Caco-2 (cell line): ENCODE results near the gene MS4A18. TPM values are rescaled to one million over a fixed set of nuclear protein-coding genes. Genes with fewer than 3 reads are reported as not detected.

Source experiments
- BruUV-seq: library from RNA; stranded (reverse); fragments of 400-500 nt; replicated peaks from 2 replicates; lab custom pipeline; 2021; lab: Mats Ljungman, UMichigan
- CTCF ChIA-PET: fragments of 300-600 bp; sonication (Branson Sonifier 250); formaldehyde crosslinking; loops from one replicate; lab custom pipeline; 2022; ENCODE audit warnings: antibody characterized with exemption; lab: Charles Lee
- POLR2A ChIA-PET: fragments of 300-600 bp; sonication (Branson Sonifier 250); formaldehyde crosslinking; loops from one replicate; lab custom pipeline; 2022; ENCODE audit warnings: antibody characterized with exemption; lab: Charles Lee
- DNase-seq, 2 experiments: peaks; one replicate each; pipeline versions ENCODE4 v3.0.0 to v3.0.0-alpha.2; 2020 to 2022
- H3K27me3 ChIP-seq: replicated peaks from 2 replicates; pipeline ENCODE4 v1.6.0; 2011; ENCODE audit warnings: low read length; ENCODE audit not compliant: control insufficient read depth, insufficient read depth
- H3K36me3 ChIP-seq: 2 replicates; pipeline ENCODE4 v1.5.1; 2011; ENCODE audit warnings: low read length; ENCODE audit not compliant: control insufficient read depth, insufficient read depth
- H3K4me1 ChIP-seq: fragments of 250-450 bp; sonication (Bioruptor Pico); 2 replicates; pipeline ENCODE4 v1.5.1; 2020; ENCODE audit warnings: mild to moderate bottlenecking
- H3K4me3 ChIP-seq: 2 replicates; pipeline ENCODE4 v1.5.1; 2011; ENCODE audit warnings: low read depth, mild to moderate bottlenecking, control low read depth, low read length
- H3K9me3 ChIP-seq: fragments of 250-450 bp; sonication (Bioruptor Pico); 2 replicates; pipeline ENCODE4 v1.5.1; 2020; ENCODE audit warnings: mild to moderate bottlenecking, moderate library complexity
- H3K27ac Mint-ChIP-seq: one replicate; pipeline ENCODE4 v1.8.0; 2022; ENCODE audit warnings: mixed read lengths; ENCODE audit not compliant: unreplicated experiment
- H3K27me3 Mint-ChIP-seq: one replicate; pipeline ENCODE4 v1.8.0; 2022; ENCODE audit warnings: mixed read lengths; ENCODE audit not compliant: insufficient read depth, unreplicated experiment
- H3K36me3 Mint-ChIP-seq: one replicate; pipeline ENCODE4 v1.8.0; 2022; ENCODE audit warnings: mild to moderate bottlenecking, mixed read lengths; ENCODE audit not compliant: insufficient read depth, unreplicated experiment
- H3K4me1 Mint-ChIP-seq: one replicate; pipeline ENCODE4 v1.8.0; 2022; ENCODE audit warnings: low read depth, mixed read lengths; ENCODE audit not compliant: unreplicated experiment
- H3K4me3 Mint-ChIP-seq: one replicate; pipeline ENCODE4 v1.8.0; 2022; ENCODE audit warnings: mild to moderate bottlenecking, moderate library complexity, mixed read lengths; ENCODE audit not compliant: unreplicated experiment
- H3K9me3 Mint-ChIP-seq: one replicate; pipeline ENCODE4 v1.8.0; 2022; ENCODE audit warnings: mixed read lengths; ENCODE audit not compliant: unreplicated experiment
- CTCF ChIP-seq, 2 experiments: fragments of 200-600 bp in 1 of 2; IDR thresholded peaks; 1 replicate in 1 of 2; 2 replicates in 1 of 2; pipeline versions ENCODE4 v1.5.1 to v1.8.0; 2011 to 2022; ENCODE audit warnings: antibody characterized with exemption in 1 of 2, control low read depth in 1 of 2, inconsistent platforms in 1 of 2, low read depth in 1 of 2, low read length in 1 of 2, mild to moderate bottlenecking in 1 of 2, moderate library complexity in 1 of 2; ENCODE audit not compliant: insufficient read depth in 1 of 2, severe bottlenecking in 1 of 2, unreplicated experiment in 1 of 2
- intact Hi-C: fragments of 100-400 bp; cut with micrococcal nuclease; formaldehyde crosslinking; loops from one replicate; pipeline ENCODE4 v1.10.0; 2022; ENCODE audit not compliant: unreplicated experiment
- total RNA-seq: library from RNA; stranded (reverse); gene quantifications from 2 replicates; pipeline ENCODE4 v1.2.3, GENCODE V29; 2022

Gene MS4A18
- total RNA-seq, 1 experiment from 2014 or later: not detected

GRCh38 chr11:60701469-60701818 is 23.1 kb upstream of the MS4A18 start:
- DNase-seq: no peak
- 0 out of 2 replicates have a peak, but pooled peaks cover 7% of the 10 kb centered on the region for H3K4me1 ChIP-seq
- no peaks in the 10 kb centered on the region for H3K36me3 Mint-ChIP-seq
- intact Hi-C loops: loop anchor here (1.0 to 2.0 kb wide), 6 partner anchors 42 to 186 kb away; partner anchors contain the start of gene MS4A15
- no TSS peak for BruUV-seq
- TF ChIP-seq CTCF (IDR thresholded peaks at IDR 0.05; ENCODE audit: insufficient read depth in 1 of 2, low read depth in 1 of 2, low read length in 1 of 2, severe bottlenecking in 1 of 2, unreplicated experiment in 1 of 2): no peak
- CTCF ChIA-PET: interaction anchor here (0.6 to 2.4 kb wide), 6 partner anchors 10 to 186 kb away, joined by 3 to 15 read pairs (median 4); no protein-coding TSS in a partner anchor
- no peak overlapping the region for H3K27ac Mint-ChIP-seq
- H3K27me3 ChIP-seq: no peaks in the 10 kb centered on the region
- H3K9me3 Mint-ChIP-seq: no peaks in the 10 kb centered on the region
- H3K9me3 ChIP-seq: no peaks in the 10 kb centered on the region
- H3K4me3 ChIP-seq: no peak overlapping the region
- peaks cover 14% of the 10 kb centered on the region for H3K4me1 Mint-ChIP-seq
- no peak overlapping the region for H3K4me3 Mint-ChIP-seq
- no peaks in the 10 kb centered on the region for H3K36me3 ChIP-seq
- H3K27me3 Mint-ChIP-seq: no peaks in the 10 kb centered on the region
- POLR2A ChIA-PET: no interaction called here

- Mint-ChIP-seq H3K36me3 (no peaks in the 10 kb centered on the region), H3K4me1 (peaks cover 7% of the 10 kb centered on the region), H3K27me3 (no peaks in the 10 kb centered on the region), H3K4me3 (no peak overlapping the region), H3K27ac (no peak overlapping the region), H3K9me3 (no peaks in the 10 kb centered on the region)
- no peak for TF ChIP-seq CTCF (IDR thresholded peaks at IDR 0.05; ENCODE audit: insufficient read depth in 1 of 2, low read depth in 1 of 2, low read length in 1 of 2, severe bottlenecking in 1 of 2, unreplicated experiment in 1 of 2)
- ChIA-PET POLR2A (no interaction called here), CTCF (no interaction called here)
- BruUV-seq: no TSS peak
- intact Hi-C loops: loop anchor here (1.0 kb wide), 1 partner anchor 8 kb away; no protein-coding TSS in a partner anchor
- no peaks in the 10 kb centered on the region for H3K36me3 ChIP-seq
- no peaks in the 10 kb centered on the region for H3K4me1 ChIP-seq
- H3K4me3 ChIP-seq: no peak overlapping the region
- H3K27me3 ChIP-seq: no peaks in the 10 kb centered on the region
- H3K9me3 ChIP-seq: no peaks in the 10 kb centered on the region
- no peak for DNase-seq
Measured at GRCh38 chr11:60703374-60703773, 21.1 kb upstream of the MS4A18 start.

GRCh38 chr11:60705895-60706294 is 18.6 kb upstream of the MS4A18 start:
- H3K9me3 Mint-ChIP-seq: no peaks in the 10 kb centered on the region
- no peaks in the 10 kb centered on the region for H3K27me3 Mint-ChIP-seq
- H3K9me3 ChIP-seq: 0 out of 2 replicates have a peak, but pooled peaks cover 5% of the 10 kb centered on the region
- no TSS peak for BruUV-seq
- no peak overlapping the region for H3K4me3 ChIP-seq
- no peaks in the 10 kb centered on the region for H3K27me3 ChIP-seq
- CTCF ChIA-PET: no interaction called here
- peaks cover 23% of the 10 kb centered on the region for H3K4me1 ChIP-seq
- no peaks in the 10 kb centered on the region for H3K36me3 ChIP-seq
- DNase-seq: no peak
- POLR2A ChIA-PET: no interaction called here
- intact Hi-C loops: no loop called here
- no peak overlapping the region for H3K4me3 Mint-ChIP-seq
- no peaks in the 10 kb centered on the region for H3K36me3 Mint-ChIP-seq
- H3K27ac Mint-ChIP-seq: no peak overlapping the region
- no peak for TF ChIP-seq CTCF (IDR thresholded peaks at IDR 0.05; ENCODE audit: insufficient read depth in 1 of 2, low read depth in 1 of 2, low read length in 1 of 2, severe bottlenecking in 1 of 2, unreplicated experiment in 1 of 2)
- peaks cover 7% of the 10 kb centered on the region for H3K4me1 Mint-ChIP-seq
